Activated CD8-positive, alpha-beta memory T cell treated with anti-CD3 and anti-CD28 coated beads for 4 hours (primary cell): ENCODE data around the gene PIM3.
A peak's percentile ranks its signal among the peaks of the same experiment; 100 is the strongest.

Experiments used
- DNase-seq, 2 donors: peaks; one replicate each; pipeline ENCODE4 v3.0.0-alpha.2; 2020; ENCODE audit warnings: low read depth in 2 of 2

The PIM3 gene

DNA sequence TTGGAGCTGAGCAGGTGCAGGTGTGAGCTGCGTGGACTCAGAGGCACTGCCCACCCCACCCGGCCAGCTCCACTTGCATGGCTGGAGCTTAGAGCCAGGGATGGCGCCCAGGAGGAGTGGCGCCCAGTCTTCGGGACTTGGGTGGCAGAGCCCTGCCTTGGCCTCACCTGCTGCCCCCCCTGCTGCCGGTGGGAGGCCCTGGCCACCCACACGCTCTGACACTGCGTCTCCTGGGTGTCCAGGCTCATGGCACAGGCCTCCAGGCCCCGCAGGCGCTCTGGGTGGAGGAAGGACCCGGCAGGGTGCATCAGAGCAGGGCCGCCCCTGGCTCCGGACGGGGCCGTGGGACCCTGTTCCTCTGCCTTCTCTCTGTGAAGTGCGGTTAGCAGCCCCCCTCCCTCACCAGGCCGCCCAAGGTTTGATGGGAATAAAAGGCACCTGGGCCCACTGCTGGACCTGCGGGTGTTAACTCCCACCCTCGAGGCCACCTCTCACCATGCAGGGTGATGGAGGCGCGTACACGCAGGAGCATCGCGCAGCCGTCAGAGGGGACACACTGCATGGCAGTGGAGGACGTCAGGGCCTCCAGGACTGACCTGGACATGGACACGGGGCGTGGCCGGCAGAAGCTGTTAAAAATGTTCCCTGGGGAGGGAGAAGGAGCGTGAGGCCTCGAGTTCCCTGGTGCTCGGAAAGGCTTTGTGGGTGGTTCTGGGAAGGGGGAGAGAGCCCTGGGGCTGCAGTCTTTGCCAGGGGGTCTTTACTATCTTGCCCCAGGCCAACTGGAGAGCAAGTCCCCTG lies 40.2 kb downstream of the PIM3 start:
- DNase-seq: no peak

DNA sequence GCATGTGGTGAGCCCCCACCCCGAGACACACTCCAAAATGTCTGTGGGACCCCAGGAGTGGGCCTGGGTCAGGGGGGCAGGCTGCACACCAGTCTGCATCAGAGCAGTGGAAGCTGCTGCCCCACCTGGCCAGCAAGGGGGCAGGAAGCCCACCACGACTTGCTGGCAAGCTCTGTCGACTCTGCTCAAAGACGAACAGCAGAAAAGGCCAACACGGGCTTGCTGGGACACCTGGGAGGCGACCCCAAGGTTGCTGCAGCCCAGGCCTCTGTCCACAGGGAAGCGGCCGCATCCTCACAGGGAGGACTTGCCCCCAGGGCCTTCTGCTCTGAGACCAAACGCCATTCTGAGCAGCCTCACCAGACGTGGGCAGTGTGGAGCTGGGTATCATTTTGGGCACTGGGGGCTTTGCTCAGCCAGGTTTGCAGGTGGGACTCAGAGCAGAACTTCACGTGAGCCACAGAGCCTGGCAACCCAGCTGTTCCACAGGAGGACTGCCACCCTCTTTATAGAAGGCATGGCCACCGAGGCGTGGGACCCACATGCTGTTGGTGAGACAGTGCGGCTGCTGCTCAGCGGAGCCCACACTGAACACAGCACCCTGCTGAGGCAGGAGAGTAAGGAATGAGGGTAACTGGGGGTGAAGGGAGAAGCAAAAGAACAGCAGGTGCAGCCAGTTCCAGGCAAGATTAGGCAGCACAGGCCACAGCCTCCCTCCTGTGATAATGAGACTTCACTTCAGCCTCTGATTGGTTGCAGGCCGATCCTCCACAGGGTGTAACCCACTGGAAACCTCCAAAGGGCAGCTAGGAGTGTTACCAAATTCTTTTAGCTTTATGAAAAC lies 41.0 kb downstream of the PIM3 start:
- DNase-seq: no peak

DNA sequence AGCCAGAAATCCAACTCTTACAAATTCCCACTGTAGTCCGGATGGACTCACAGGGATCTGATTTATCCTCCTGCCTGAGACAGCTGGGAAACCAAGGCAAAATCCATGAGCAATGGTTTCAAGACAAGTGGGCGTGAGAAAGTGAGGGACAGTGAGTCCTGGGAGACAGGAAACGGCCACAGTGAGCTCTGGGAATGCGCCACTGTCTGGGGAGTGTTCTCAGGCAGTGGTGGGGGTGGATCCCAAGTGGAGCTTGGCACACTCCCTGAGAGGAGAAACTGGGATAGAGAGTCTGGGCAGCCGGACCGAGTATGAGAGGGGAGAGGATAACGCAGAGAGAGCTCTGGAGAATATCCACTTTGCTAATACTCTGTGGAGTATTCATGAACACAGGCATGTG lies 42.2 kb downstream of the PIM3 start:
- DNase-seq: no peak

DNA sequence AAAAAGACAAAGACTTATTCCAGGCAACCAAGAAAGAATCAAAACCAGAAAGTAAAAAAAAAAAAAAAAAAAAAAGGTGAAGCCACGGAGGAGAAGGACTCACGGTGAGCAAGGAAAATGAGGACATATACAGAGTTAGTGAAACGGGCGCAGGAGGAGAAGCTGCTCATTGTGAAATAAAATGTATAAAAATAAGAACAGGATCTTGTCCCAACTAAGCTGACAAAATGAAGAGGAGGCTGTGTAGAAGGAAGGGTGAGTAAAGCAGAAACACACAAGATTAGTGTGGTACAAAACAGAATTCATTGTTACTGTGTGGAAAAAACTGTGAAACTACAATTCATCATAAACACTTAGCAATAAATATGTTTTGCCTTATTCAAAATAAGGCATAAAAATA lies 44.3 kb downstream of the PIM3 start:
- no peak for DNase-seq

DNA sequence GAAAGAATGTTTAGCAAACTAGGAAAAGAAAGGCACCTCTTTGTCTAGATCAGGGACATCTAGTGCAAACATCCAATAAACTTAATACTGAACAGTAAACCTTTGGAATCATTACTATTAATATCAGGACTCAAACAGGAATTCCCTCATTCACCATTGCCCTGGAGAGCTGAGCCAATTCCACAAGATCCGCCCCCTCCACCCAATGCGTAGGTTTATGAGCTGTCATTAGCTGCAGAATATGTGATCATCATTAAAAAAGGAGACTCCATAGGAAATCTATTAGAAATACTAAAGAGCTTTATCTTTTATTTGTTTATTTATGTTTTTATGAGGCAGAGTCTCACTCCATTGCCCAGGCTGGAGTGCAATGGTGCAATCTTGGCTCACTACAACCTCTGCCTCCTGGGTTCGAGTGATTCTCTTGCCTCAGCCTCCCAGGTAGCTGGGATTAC lies 46.5 kb downstream of the PIM3 start:
- DNase-seq: no peak

DNA sequence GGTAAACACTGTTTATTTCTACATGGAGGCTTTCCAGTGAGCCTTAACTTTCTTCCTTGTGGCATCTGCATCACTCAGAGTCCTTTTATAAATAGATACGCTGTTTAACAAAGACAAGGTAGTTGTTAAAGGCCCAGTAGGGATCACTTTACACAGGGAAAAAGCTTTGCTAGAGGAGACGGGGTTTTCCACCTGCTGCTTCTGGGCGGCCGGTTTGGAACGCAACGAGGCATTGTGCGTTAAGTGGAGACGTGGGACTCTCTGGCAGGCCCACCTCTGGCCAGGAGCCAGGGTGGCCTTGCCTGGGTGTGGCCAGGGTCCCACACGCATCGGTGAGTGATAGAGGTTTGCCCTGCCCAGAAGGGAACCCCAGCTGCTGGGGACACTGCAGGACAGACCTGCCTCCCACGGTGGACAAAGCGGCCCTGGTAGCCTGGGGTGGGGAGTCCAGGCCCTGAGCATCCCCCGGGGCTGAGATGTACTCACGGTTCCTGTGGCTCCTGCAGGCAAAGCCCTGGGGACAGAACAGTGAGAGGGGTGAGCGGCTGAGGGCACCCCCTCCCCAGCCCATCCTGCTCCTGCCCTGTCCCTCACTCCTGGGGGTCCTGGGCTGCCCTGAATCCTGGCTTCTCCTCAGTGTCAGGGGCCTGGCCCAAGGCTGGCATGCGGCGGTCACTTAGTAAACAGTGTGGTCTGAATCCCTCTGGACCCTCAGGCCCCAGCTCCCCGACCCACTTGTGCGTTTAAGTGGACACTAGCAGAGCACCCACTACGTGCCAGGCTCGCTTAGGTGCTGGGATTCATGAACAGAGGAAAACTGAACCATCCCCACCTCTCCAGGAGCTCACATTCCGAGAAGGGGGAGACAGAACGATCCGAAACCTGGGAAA lies 47.8 kb downstream of the PIM3 start:
- no peak for DNase-seq

DNA sequence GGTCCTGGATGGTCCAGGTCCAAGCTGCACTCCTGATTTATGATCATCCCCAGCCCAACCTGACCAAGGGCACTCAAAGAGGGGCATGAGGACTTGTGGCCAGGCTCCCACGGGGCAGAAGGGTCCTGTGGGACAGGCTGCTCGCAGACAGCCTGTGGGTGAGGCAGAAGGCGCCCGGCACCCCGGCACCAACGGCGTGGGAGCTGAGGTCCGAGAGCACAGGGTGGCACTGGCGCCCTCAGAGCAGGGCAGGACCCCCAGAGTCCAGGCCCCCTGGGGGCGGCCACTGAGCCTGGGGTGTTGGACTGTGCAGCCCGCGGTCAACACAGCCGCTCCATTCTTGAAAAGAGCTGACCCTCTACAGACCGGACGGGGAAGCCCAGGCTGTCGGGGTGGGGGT lies 48.7 kb downstream of the PIM3 start:
- DNase-seq: no peak

DNA sequence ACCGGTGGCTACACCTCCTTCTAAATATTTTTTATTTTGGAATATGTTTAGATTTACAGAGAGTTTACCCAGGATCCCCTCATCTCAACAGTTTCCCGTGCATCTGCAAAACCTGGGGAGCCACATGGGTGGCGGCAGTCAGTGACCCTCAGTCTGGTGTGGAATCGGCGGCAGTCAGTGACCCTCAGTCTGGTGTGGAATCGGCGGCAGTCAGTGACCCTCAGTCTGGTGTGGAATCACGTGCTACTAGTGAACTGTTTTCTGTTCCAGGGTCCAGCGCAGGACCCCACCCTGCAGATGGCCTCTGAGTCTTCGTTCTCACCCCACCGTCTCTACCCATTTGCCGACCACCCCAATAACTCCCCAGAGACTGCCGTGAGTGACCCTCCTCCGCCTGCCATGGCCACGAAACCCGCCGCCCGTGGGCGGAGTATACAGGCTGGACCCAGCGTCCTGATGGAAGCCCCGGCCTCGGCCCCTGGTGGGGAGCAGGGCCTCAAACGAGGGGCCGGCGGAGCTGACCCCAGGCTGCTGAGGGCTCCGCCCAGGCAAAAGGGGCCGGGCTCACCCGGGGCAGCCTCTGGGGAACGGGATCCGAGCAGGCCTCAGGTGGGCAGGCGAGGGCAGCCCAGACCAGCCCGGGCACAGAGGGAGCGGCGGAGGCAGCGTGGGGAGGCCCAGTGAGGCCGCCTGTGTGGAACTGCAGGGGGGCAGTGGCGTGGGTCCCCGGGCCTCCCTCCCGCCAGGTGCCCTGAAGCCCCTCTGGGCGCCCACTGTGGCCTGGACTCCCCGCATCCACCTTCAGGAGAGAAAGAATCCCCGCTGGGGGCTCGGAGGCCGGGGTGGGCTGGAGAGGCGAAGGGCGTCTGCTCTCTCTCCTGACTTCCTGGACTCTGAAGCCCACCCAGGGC lies 49.4 kb downstream of the PIM3 start:
- no peak for DNase-seq

DNA sequence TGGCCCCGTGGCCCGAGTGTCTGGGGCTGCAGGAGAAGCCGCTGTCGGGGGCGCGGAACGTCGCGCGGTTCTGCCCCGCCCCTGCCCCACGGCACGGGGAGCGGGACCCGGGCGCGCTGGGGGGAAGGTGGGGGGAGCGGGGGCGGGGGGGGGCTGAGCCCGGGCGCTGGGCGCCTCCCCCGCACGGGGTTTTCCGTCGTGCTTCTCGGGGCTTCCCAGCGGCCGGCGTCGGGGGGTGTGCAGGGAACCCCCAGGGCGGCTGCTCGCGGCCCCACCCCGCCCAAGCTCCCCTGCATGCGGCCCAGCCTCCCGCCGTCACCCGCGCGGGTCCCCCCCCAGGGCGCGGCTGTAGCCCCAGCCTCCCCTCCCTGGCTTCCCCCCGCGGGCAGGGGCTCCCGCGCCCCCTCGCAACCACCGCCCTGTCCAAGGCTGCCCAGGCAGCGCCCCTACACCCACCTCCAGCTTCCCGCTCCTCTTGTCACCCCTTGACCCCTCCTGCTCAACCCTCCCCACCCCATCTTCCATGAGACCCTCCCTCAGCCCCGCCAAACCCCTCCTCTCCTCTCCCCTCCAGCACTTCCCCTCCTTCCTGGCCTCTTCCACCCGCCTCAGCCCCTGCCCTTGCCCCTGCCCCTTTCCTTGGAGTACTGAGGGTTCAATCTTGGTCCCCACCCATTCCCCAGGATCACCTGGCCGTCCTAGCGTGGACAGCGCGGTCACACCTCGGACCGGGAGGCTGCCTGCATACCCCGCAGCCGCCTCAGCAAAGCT lies 50.3 kb downstream of the PIM3 start:
- peak; percentile 70 to 72 for DNase-seq

DNA sequence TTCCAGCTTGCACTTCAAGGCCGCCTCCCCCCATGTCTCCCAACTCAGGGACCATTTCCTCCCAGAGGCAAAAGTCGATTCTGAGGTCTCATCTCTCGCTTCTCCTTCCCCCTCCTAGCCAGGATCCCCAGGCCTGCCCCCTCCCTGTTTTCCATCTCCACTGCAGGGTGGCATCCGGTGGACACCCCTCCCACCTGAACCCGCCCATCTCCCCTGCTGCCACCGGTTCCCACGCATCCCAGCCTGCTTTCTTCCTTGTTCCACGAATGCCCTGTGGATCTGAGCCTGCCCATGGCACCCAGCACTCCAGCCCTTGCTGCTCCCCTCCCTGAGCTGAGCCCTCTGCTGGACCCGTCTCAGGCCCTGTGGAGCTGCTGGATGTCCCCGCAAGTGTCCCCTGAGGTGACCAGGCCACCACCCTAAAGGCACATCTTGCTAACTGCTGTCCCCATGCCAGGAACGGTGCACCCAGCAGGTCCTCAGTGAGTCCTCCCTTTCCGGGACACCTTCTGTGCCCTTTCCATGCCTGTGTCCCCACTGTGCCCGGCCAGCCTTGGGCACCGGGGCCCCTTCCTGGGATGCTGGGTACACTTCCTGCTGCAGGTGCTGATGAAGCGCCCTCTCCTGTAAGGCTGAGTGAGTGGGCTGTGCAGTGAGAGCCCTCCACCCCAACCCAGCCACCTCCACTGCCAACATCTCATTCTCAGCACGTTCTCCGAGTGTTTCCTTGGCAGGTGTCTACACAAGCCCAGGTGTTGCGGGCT lies 51.1 kb downstream of the PIM3 start:
- DNase-seq: no peak

DNA sequence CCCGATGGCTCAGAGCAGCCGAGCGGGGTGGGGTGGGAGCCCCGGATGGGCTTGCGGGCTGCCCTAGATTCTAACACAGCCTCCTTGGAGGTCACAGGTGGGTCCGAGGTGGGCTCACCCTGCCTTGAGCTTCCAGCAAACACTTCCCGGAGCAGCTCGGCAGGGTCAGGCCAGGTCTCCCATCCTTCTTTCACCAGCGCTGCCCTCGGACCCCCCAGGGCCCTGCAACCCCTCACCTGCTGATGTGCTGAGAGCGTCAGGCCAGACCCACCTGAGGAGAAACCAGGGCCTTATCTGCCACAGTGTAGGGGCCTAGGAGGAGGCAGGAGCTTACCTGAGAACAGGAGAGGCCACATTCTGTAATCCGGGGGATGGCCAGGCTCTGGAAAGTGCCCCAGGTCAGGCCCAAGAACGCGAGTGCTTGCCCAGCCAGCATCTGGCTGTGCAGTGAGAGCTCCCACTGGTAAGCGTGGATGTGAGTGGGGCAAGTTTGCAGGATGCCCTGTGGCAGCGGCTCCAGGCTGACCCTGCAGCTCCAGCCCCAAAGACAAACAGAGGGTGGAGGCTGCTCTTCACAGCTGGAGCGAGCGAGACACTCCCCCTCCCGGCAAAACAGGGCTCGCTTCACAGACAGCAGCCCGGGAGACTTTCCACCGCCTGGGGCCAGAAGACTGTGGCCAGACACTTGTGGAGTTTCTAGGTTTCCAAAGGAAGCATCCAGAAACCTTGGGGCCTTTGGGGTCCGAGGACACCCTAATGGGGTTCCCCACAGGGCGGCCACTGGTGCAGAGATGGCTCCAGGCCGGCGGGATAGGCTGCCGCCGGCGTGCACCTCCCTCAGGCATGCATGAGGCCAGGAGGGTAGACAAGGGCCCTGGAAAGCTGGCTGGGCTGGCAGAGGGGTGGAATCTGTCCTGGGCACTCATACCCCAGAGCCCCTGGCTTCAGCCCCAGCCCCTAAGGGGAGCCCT lies 51.9 kb downstream of the PIM3 start, which contains the start of gene IL17REL:
IL17REL (minus strand) TSS at position 555 of the 971 bp plus-strand sequence; CDS start at position 436, 119 bp downstream.
- DNase-seq: no peak
